DOHH2 (cell line): Measurements from ENCODE around the gene NEK1.

Experiments used
- CTCF ChIP-seq: fragments of 200-600 bp; sonication (generic); IDR thresholded peaks from one replicate; pipeline ENCODE4 v1.5.1; 2014; ENCODE audit warnings: antibody characterized with exemption, mild to moderate bottlenecking, low read depth, low read length; ENCODE audit not compliant: poor library complexity, severe bottlenecking
- EZH2phosphoT487 ChIP-seq: fragments of 200-600 bp; sonication (generic); IDR thresholded peaks from 2 replicates; pipeline ENCODE4 v1.6.1; 2017; ENCODE audit warnings: borderline replicate concordance, mild to moderate bottlenecking, antibody characterized with exemption, low read length, moderate library complexity, mixed read lengths

DNA sequence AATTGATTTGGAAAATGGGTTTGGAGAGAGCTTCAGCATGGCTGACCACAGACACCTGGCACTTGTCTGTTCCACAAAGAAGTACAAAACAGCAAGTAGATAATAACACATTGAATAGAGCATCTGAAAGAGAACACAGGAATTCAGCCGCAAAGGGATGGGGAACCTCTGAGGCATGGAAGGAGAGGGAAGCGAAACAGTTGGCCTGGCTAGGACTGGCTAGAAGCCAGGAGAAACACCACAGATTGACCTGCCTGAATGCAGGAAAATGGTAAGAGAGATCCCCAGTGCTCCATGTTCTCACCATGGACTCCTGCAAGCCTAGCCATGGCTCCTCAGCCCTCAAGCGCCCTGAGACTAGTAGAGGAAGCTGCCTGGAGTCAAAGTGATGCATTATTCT is 171.9 kb downstream of the NEK1 start:
- no peak for TF ChIP-seq CTCF
- TF ChIP-seq EZH2phosphoT487: no peak
